Measurements from ENCODE around the gene C3orf22.

- TF ChIP-seq, protein P1, sequence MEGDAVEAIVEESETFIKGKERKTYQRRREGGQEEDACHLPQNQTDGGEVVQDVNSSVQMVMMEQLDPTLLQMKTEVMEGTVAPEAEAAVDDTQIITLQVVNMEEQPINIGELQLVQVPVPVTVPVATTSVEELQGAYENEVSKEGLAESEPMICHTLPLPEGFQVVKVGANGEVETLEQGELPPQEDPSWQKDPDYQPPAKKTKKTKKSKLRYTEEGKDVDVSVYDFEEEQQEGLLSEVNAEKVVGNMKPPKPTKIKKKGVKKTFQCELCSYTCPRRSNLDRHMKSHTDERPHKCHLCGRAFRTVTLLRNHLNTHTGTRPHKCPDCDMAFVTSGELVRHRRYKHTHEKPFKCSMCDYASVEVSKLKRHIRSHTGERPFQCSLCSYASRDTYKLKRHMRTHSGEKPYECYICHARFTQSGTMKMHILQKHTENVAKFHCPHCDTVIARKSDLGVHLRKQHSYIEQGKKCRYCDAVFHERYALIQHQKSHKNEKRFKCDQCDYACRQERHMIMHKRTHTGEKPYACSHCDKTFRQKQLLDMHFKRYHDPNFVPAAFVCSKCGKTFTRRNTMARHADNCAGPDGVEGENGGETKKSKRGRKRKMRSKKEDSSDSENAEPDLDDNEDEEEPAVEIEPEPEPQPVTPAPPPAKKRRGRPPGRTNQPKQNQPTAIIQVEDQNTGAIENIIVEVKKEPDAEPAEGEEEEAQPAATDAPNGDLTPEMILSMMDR (conservative IDR thresholded peaks at IDR 0.05), result no peak
- TF ChIP-seq EZH2 (IDR thresholded peaks at IDR 0.05; ENCODE audit: low read depth), result no peak
Observed at GRCh38 chr3:126511291-126511690, 47.4 kb downstream of the C3orf22 start.
